ENCODE results near the gene CCDC141. TPM values are rescaled to one million over a fixed set of nuclear protein-coding genes. Genes with fewer than 3 reads are reported as not detected.

Gene CCDC141
- total and polyA plus RNA-seq, 3 donors from 2014 or later = 2.2 to 25.9 (median 17.8) TPM

DNA sequence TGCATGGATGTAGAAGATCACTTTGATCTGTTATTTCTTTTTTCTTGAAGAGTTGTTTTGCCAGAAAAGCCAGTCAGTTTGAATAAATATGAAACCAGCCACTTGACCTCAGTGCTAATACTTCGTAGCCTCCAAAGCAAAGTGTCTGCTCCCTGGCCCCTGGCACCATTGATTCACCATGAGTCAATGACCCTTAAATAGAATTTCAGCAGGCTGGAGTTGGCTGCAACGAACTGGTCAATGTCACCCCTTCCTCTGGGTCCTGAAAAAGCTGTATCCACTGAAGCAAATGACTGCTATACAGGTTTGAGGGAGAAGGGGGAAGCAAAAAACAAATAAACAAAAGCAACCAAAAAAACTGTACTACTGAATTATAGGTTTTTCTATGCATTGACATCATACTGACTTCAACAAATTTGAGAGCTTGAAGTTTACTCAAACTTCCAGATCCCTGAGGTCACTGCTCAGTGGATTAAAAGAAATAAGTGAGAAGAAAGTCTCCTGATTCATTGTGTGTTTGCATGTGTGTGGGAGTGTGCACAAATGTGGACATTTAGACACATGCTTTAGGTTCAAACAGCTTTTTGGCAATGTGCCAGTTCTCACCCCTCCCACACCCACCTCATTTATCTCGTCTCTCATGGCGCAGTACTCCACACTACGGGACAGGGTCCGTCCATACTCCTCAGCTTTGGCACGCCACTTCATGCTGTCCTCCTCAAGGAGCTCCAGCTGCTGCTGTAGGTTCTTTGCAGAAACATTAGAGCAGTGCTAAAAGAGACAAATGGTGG is 184.6 kb downstream of the CCDC141 start:
- Histone ChIP-seq H3K4me3 (no peak overlapping the region), H3K36me3 (ENCODE audit: low read depth, missing control alignments) (no peaks in the 10 kb centered on the region), H3K27ac (no peak overlapping the region), H3K27me3 (no peaks in the 10 kb centered on the region), H3K9me3 (no peaks in the 10 kb centered on the region), H3K4me1 (peaks cover 8% of the 10 kb centered on the region)
- intact Hi-C loops (cut with DNase I; ENCODE audit: low total_unique reads) = no loop called here
- WGBS, 2 donors = 40 to 54% methylated on average over 7 of the region's 7 CpGs
- TF ChIP-seq CTCF (IDR thresholded peaks at IDR 0.05) (no peak), POLR2A (IDR thresholded peaks at IDR 0.05) (no peak)
- no peak for DNase-seq

DNA sequence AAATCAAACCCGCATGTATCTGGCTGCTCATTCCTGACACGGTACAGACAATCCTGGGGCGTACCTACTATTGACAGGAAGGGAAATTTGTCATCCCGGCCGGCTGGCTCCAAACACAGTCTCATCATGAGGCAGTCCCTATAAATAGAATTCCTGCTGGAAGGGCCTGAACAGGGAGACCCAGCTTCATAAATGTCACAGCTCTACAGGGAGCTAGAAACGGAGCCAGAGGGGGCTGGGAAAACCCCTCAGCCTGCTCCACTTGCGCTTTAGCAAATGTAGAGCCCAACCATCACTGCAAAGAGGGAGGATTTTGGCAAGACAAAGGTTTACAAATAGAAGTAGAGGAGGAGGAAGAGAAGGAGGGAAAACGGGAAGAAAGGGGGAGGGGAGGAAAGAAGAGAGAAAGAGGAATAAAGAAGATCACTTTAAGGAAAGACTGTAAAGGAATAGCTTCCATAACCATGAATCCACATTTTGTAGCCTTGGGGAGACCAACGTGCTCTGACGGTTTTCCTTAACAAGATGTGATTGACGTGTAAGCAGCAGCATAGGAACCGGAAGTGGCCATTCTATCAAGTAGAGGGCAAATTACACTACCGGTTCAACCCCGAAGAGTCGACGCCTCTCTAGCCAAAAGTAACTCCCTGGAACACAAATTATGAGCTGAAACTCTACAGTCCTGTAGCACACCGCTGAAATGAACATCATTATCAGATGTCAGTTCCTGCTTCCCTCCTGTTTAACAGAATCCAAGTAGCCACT is 185.9 kb downstream of the CCDC141 start:
- DNase-seq = peak; percentile 33
- no peak overlapping the region for H3K4me3 ChIP-seq
- no peak for TF ChIP-seq CTCF (IDR thresholded peaks at IDR 0.05)
- no peak for TF ChIP-seq POLR2A (IDR thresholded peaks at IDR 0.05)
- 63 to 69% methylated on average over 17 of the region's 17 CpGs for WGBS, 2 donors
- peaks cover 8% of the 10 kb centered on the region for H3K4me1 ChIP-seq
- no peaks in the 10 kb centered on the region for H3K36me3 ChIP-seq (ENCODE audit: low read depth, missing control alignments)
- H3K9me3 ChIP-seq = no peaks in the 10 kb centered on the region
- H3K27ac ChIP-seq = peak overlapping the region; percentile 48 to 63
- H3K27me3 ChIP-seq = no peaks in the 10 kb centered on the region
- intact Hi-C loops (cut with DNase I; ENCODE audit: low total_unique reads) = no loop called here

- TF ChIP-seq CTCF (IDR thresholded peaks at IDR 0.05) = no peak
- no peak for TF ChIP-seq POLR2A (IDR thresholded peaks at IDR 0.05)
- no peak for DNase-seq
- Histone ChIP-seq H3K36me3 (ENCODE audit: low read depth, missing control alignments) (no peaks in the 10 kb centered on the region), H3K27me3 (no peaks in the 10 kb centered on the region), H3K4me1 (peaks cover 8% of the 10 kb centered on the region), H3K4me3 (no peak overlapping the region), H3K9me3 (no peaks in the 10 kb centered on the region), H3K27ac (peak overlapping the region; percentile 48 to 63)
- WGBS, 2 donors = 53 to 58% methylated on average over 5 of the region's 5 CpGs
- intact Hi-C loops (cut with DNase I; ENCODE audit: low total_unique reads) = no loop called here
These were observed 186.6 kb downstream of the CCDC141 start for GRCh38 chr2:178863130-178863855.

DNA sequence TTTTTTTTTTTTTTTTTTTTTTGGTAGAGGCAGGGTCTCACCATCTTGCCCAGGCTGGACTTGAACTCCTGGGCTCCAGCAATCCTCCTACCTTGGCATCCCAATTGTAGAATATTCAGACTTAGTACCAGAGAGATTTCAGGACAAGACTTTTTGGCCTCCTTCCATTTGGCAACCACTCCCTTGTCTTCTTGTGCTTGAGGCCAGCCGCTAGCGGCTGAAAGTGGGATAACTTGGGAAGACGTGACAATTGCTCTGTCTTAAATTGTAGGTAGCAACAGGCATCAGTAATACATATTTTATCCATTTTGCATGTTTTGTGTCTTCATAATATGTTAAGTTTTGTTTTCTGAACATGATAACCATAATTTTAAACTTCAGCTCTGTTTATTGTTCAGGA is 189.4 kb downstream of the CCDC141 start:
- intact Hi-C loops (cut with DNase I; ENCODE audit: low total_unique reads) = no loop called here
- WGBS, 2 donors = 36 to 46% methylated on average over 3 of the region's 3 CpGs
- no peak overlapping the region for H3K27ac ChIP-seq
- peak in 2 of 3 experiments; percentile 40 to 41 for TF ChIP-seq CTCF (IDR thresholded peaks at IDR 0.05)
- no peak for TF ChIP-seq POLR2A (IDR thresholded peaks at IDR 0.05)
- no peak overlapping the region for H3K4me3 ChIP-seq
- no peaks in the 10 kb centered on the region for H3K9me3 ChIP-seq
- H3K27me3 ChIP-seq = no peaks in the 10 kb centered on the region
- DNase-seq = peak; percentile 87
- H3K36me3 ChIP-seq (ENCODE audit: low read depth, missing control alignments) = no peaks in the 10 kb centered on the region
- H3K4me1 ChIP-seq = peaks cover 2% of the 10 kb centered on the region

Measured in testis (tissue), 3 donors.